ENCODE measurements around the gene APOBEC3F.

Gene APOBEC3F

GRCh38 chr22:39080052-39080762 is 39.5 kb downstream of the APOBEC3F start:
- peaks cover 7% of the 10 kb centered on the region for H3F3A ChIP-seq (ENCODE audit: insufficient read depth, low read length)
- no peaks in the 10 kb centered on the region for H4K20me1 ChIP-seq (ENCODE audit: insufficient read depth, low read length)
- H3K27me3 ChIP-seq (replicated peaks; ENCODE audit: insufficient read depth, low read length) = no peaks in the 10 kb centered on the region
- no peak overlapping the region for H3K4me2 ChIP-seq (ENCODE audit: low read depth, low read length)
- no peak overlapping the region for H3K27ac ChIP-seq (ENCODE audit: low read length)
- H2AFZ ChIP-seq (ENCODE audit: low read length) = no peak overlapping the region
- H3K4me1 ChIP-seq (ENCODE audit: low read length) = 0 out of 2 replicates have a peak, but pooled peaks cover 4% of the 10 kb centered on the region
- no peak overlapping the region for H3K9ac ChIP-seq (ENCODE audit: low read length)
- peaks cover 34% of the 10 kb centered on the region for H3K79me2 ChIP-seq (ENCODE audit: low read length)
- no peaks in the 10 kb centered on the region for H3K9me3 ChIP-seq (replicated peaks; ENCODE audit: insufficient read depth, low read length)
- H3K4me3 ChIP-seq (ENCODE audit: low read length) = no peak overlapping the region
- no peak for DNase-seq
- H3K9me2 ChIP-seq (replicated peaks; ENCODE audit: insufficient read depth, low read length) = no peaks in the 10 kb centered on the region
- TF ChIP-seq CTCF (IDR thresholded peaks at IDR 0.05; ENCODE audit: low read length) = no peak
- no peak for TF ChIP-seq EZH2 (optimal IDR thresholded peaks at IDR 0.05; ENCODE audit: low read depth, low read length)
- TF ChIP-seq EZH2phosphoT487 (IDR thresholded peaks at IDR 0.05; ENCODE audit: low read length) = no peak
- H3K36me3 ChIP-seq (replicated peaks; ENCODE audit: insufficient read depth, low read length) = no peaks in the 10 kb centered on the region

- H3K4me2 ChIP-seq (ENCODE audit: low read depth, low read length) = no peak overlapping the region
- H3K9ac ChIP-seq (ENCODE audit: low read length) = no peak overlapping the region
- no peak for DNase-seq
- H4K20me1 ChIP-seq (ENCODE audit: insufficient read depth, low read length) = no peaks in the 10 kb centered on the region
- H3K9me3 ChIP-seq (replicated peaks; ENCODE audit: insufficient read depth, low read length) = no peaks in the 10 kb centered on the region
- H3K79me2 ChIP-seq (ENCODE audit: low read length) = peaks cover 34% of the 10 kb centered on the region
- no peak overlapping the region for H2AFZ ChIP-seq (ENCODE audit: low read length)
- H3K9me2 ChIP-seq (replicated peaks; ENCODE audit: insufficient read depth, low read length) = no peaks in the 10 kb centered on the region
- TF ChIP-seq EZH2 (optimal IDR thresholded peaks at IDR 0.05; ENCODE audit: low read depth, low read length) (no peak), EZH2phosphoT487 (IDR thresholded peaks at IDR 0.05; ENCODE audit: low read length) (no peak), CTCF (IDR thresholded peaks at IDR 0.05; ENCODE audit: low read length) (no peak)
- no peak overlapping the region for H3K4me3 ChIP-seq (ENCODE audit: low read length)
- peaks cover 7% of the 10 kb centered on the region for H3F3A ChIP-seq (ENCODE audit: insufficient read depth, low read length)
- H3K27me3 ChIP-seq (replicated peaks; ENCODE audit: insufficient read depth, low read length) = no peaks in the 10 kb centered on the region
- no peaks in the 10 kb centered on the region for H3K36me3 ChIP-seq (replicated peaks; ENCODE audit: insufficient read depth, low read length)
- H3K27ac ChIP-seq (ENCODE audit: low read length) = no peak overlapping the region
- no peaks in the 10 kb centered on the region for H3K4me1 ChIP-seq (ENCODE audit: low read length)
These were observed 40.4 kb downstream of the APOBEC3F start for GRCh38 chr22:39081016-39081415.

GRCh38 chr22:39081598-39081997 is 40.9 kb downstream of the APOBEC3F start:
- H3K4me1 ChIP-seq (ENCODE audit: low read length) = no peaks in the 10 kb centered on the region
- peaks cover 7% of the 10 kb centered on the region for H3F3A ChIP-seq (ENCODE audit: insufficient read depth, low read length)
- H3K9me3 ChIP-seq (replicated peaks; ENCODE audit: insufficient read depth, low read length) = no peaks in the 10 kb centered on the region
- H3K4me2 ChIP-seq (ENCODE audit: low read depth, low read length) = no peak overlapping the region
- DNase-seq = no peak
- peaks cover 34% of the 10 kb centered on the region for H3K79me2 ChIP-seq (ENCODE audit: low read length)
- no peaks in the 10 kb centered on the region for H3K36me3 ChIP-seq (replicated peaks; ENCODE audit: insufficient read depth, low read length)
- H4K20me1 ChIP-seq (ENCODE audit: insufficient read depth, low read length) = no peaks in the 10 kb centered on the region
- no peaks in the 10 kb centered on the region for H3K9me2 ChIP-seq (replicated peaks; ENCODE audit: insufficient read depth, low read length)
- TF ChIP-seq EZH2 (optimal IDR thresholded peaks at IDR 0.05; ENCODE audit: low read depth, low read length) (no peak), EZH2phosphoT487 (IDR thresholded peaks at IDR 0.05; ENCODE audit: low read length) (no peak)
- H2AFZ ChIP-seq (ENCODE audit: low read length) = no peak overlapping the region
- H3K4me3 ChIP-seq (ENCODE audit: low read length) = no peak overlapping the region
- H3K27ac ChIP-seq (ENCODE audit: low read length) = no peak overlapping the region
- no peaks in the 10 kb centered on the region for H3K27me3 ChIP-seq (replicated peaks; ENCODE audit: insufficient read depth, low read length)
- no peak overlapping the region for H3K9ac ChIP-seq (ENCODE audit: low read length)

Measured in MM.1S (cell line).